ENCODE results near the gene ATL3.
"Not testable (repeated sequence)": the region's sequence is repeated elsewhere in the genome, so short reads cannot be mapped to it uniquely, and the experiment has no call there.

Gene ATL3

DNA sequence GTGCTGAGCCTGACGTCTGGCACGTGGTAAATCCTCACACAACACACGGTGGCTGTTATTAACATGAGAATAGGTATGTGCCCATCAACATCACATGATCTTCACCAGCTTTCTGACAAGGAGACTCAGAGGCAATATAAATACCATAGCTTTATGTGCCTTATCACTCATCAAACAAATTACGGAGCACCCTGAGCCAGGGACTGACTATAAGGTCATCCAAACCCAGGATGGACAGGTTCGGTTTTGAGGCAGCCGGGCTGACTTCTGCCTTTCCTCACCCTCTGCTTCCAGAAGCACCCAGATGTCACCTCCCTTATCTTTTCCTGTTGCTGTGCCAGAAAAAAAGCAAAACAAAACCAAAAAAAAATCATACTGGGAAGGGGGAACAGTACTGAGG lies 51.2 kb downstream of the ATL3 start:
- no peak for DNase-seq

DNA sequence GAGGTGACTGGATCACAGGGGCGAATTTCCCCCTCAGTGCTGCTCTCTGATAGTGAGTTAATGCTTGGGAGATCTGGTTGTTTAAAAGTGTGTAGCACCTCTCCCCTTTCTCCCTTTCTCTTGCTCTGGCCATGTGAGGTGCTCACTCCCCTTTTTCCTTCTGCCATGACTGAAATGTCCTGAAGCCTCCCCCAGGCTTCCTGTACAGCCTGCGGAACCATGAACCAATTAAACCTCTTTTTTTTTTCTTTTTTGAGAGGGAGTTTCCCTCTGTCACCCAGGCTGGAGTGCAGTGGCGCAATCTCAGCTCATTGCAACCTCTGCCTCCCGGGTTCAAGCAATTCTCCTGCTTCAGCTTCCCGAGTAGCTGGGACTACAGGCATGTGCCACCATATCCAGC lies 53.5 kb downstream of the ATL3 start:
- not testable (repeated sequence) for DNase-seq

DNA sequence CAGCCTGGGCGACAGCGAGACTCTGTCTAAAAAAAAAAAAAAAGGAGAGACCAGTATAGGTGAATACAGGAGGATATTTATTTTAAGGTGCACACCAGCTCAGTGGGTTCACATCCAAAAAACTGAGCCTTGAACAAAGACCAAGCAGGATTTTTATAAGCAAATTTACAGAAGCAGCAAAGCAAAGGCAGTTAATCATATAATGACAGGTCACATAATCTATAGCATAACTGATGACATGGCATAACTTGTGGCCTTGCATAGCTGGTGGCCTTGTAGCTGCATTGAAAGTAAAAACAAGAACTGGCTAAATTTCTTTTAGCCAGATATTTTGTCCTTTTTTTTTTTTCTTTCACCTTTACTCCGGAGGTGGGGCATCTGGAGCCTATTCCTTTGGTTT lies 54.2 kb downstream of the ATL3 start:
- DNase-seq: no peak

DNA sequence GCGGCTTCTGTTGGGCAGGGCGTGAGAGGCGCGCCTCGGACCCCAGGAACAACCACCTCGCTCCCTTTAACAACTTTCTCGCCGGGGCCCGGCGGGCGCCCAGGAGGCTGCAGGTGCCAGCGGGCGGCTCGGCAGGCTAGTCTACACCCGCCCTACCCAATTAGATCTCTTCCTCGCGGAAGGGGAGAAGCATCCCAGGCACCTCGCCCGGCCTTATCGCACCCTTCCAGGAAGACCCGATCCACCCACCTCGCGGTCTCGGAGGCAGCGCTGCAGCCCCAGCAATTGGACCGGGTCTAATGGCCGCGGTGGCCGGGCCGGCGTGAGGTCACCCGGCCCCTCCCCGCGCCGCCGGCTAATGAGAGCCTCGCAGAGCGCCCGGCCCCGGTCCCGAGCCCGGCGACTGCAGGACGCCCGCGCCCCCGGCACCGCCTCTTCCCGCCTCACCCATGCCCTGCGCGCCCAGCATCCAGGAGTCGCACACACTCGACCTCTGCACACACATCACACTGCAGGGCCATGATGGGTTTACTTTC lies 57.0 kb downstream of the ATL3 start, which contains the start of gene PLAAT3:
Gene PLAAT3 (minus strand): TSS at position 298 of the 536 bp plus-strand sequence. CDS start 419 bp downstream, outside the sequence.
- DNase-seq: peak; percentile 36 to 54

DNA sequence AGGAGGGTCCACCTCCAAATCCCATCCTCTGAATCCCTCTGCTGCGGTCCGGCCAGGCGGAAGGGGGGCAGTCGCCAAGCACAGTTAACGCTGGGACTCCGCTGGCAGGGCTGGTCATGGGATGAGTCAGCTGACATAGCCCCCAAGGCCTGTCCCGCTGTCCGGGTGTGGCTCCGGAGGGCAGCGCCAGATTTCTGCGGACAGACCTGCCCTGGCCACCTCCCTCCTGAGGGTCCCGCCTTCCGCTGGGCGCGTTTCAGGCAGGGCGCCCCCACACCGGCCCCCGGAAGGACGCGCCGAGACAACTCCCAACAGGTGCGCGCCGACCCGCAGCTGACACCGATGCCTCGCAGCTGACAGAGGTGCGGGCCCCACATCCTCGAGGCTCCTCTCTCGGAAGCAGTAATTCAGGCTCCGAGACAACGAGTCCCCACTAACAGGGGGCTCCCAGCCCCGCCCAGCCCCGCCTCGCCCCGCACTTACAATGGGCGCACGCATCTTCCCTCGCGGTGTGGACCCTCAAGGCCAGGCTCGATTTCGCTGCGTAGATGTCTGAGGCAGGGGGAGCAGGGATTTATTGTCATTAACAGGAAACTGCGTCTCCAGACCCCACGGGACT lies 57.5 kb downstream of the ATL3 start:
- peak in 1 of 2 experiments; percentile 44 for DNase-seq

DNA sequence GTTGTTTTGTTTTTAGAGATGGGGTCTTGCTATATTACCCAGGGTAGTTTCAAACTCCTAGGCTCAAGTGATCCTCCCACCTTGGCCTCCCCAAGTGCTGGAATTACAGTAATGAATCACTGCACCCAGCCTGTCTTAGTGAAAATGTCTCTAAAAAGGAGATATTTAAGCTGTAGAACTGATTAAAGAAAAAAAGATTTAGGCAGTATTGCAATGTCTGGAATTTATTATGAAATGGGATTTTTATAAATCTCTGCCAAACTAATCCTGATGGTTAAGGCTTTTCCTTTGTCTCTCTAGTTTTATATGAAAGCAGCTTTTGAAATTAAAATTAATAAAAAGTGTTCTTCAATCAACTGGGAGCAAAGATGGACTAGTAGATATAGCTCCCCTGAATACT lies 59.0 kb downstream of the ATL3 start:
- no peak for DNase-seq

DNA sequence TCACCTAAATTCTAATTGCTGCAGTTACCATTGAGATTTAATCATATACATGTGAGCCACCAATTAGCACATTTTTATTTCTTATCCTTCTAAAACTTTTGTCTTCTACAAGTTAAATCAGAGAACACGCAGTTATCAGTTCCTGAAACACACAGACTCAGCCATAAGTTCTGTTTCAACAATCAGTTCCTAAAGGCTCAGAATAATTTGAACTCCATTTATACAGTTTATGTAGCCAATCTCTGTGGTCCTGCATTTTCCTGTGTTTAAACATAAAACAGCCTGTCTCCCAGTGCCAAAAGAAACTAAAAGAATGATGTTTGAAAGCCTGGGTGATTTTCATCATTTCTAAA lies 59.8 kb downstream of the ATL3 start:
- no peak for DNase-seq

DNA sequence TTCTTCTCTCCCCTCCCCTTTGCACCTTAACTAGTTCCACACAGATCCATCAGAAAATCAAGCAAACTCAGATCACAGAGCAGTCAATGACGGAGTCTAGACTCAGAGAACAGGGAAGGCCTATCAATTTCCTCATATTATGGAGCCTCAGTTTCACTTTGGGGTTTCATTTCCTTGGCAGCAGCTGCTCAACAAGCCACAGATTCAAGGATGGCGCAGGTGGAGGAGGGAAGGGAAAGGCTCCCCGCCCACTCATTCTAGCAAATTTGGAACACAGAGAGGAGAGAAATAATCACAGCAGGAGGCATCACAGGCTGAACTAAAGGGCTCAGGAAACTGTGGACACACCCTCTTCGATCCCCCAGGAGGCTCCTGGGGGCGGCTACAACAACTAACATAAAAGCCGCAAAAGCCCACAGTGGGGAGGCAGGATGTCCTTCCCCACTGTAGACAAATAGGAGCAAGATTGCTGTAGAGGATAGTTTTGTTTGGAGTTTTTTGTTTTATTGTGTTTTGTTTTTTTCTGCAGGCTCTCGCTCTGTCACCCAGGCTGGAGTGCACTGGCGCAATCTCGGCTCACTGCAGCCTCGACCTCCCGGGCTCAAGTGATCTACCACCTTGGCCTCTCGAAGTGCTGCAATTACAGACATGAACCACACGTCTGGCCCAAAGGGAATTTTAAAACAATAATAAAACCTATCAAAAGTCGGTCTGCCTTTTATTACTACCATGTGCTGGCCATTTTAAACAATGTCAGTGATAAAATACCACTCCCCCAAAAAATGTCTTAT lies 60.4 kb downstream of the ATL3 start:
- DNase-seq: no peak

DNA sequence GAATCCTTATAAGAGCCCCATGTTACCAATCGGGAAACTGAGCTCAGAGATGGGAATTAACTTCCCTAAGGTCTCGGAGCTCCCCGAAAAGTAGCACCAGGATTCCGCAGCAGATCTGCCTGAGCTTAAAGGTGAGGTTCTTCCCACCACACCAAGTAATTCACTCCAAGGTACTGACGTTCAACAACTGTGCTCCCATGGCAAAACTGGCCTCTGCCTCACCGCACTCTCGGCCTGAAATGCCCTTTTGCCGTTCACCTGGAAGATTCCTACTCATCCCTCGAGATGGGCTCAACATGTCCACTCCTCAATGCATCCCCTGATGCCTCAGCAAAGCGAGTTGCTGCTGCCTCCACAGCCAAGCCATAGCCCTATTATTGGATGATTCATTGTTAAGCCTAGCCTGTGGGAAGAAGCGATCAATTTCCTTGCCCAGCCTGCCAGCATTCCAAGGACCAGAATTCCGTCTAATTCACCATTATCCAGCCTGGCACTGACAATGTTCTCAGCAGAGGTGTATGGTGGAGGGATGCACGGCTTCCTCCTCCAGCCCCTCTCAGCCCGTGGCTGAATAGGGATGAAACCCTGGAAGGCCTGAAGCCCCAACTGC lies 61.1 kb downstream of the ATL3 start:
- DNase-seq: no peak

DNA sequence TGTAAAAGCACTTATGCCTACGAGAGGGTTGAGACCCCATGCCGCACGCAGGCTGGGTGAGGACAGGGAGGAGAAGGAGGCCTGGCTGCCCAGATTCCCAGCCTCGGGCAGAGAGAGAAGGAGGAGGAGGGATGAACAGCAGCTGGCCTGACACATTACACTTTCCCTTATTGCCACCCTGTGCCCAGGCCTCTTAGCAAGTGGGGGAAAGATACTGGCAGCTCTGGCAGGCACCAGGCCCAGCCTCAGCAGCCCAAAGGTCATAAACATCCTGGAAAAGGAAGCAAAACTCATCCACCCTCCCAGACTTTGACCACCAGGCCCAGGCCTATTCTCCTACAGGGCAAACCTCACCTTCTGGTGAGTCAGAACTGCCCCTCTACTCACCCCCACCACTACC lies 61.6 kb downstream of the ATL3 start:
- no peak for DNase-seq

DNA sequence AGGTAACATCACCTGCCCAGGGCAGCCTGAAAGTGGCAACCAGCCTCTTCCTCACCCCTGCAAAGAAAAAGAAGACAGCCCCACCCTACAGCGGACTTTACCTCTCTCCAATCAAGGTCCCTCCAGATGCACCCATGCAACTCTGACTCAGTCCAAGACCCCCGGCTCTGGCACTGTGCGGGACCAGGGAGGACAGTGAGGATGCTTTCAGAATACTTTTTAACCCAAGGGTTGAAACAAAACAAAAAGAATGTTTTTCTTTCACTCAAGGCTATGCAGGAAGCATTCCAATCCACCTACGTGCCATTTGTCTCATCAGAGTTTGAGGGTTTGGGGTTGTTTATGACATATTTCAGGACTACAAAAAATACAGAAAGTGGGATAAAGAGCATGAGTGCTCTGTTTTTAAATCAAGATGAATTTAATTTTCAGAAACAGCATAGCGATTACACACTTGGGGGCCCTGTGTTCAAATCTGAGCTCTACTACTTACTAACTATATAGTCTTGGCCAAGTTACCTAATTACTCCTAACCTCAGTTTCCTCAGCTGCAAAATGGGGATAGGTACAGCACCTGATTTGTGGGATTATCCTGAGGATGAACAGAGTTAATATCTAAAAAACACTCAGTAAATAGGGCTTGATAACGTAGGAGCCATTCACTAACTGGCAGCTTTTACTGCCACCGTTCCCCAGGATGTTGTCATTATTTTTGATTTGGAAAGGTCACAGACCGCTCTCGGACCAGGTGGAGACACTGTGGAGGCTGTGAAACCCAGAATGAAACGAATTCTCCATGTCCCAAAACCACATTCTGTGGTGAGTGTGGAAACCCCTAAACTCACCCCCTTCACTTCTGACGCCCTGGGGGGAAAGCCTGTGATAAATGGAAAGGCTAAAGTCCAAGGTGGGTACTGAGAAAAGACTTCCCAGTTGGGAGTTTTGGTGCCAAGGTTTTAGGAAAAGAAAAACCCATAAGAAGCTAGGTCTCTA lies 62.5 kb downstream of the ATL3 start:
- DNase-seq: no peak

DNA sequence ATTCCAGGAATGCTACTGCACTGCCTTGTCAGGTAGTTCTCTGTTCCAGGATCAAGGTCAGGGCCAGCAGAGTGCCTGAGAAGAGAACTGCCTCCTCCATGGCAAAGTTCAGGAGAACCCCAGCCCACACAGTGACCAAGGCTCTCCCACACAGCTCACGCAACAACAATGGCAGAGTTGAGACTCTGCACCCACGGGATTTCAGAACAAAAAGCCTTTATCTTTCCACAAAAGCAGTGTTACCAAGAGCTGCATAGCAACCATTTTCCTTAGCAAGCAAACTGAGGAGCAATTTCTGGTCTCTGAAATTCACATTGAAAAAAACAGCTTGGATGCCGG lies 68.0 kb downstream of the ATL3 start:
- DNase-seq: peak; percentile 84 to 90

DNA sequence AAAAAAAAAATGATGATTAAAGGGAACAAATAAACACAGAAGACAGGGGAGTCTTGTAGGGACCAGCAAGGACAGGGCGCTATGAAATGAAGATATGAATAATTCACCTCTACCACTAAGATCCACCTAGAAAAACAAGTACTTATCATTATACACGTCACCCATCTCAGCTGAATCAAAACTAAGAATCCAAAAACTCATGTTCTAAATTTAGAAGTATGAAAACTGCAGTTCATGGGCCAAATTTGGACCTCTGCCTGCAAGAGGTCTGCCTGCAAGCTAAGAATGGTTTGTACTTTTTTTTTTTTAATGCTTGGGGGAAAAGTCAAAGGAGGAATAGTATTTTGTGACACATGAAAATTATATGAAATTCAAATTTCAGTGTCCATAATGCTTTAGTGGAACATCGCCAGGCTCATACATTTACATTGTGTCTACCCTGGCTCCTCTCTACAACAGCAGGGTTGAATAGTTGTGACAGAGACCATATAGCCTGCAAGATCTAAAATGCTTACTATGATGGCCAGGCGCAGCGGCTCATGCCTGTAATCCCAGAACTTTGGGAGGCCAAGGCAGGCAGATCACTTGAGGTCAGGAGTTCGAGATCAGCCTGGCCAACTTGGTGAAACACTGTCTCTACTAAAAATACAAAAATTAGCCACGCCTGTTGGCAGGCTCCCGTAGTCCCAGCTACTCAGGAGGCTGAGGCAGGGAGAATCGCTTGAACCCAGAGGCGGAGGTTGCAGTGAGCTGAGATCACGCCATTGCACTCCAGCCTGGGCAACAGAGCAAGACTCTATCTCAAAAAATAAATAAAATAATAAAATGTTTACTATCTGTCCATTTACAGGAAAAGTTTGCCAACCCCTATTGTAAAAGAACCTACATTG lies 68.6 kb downstream of the ATL3 start:
- DNase-seq: not testable (repeated sequence)

DNA sequence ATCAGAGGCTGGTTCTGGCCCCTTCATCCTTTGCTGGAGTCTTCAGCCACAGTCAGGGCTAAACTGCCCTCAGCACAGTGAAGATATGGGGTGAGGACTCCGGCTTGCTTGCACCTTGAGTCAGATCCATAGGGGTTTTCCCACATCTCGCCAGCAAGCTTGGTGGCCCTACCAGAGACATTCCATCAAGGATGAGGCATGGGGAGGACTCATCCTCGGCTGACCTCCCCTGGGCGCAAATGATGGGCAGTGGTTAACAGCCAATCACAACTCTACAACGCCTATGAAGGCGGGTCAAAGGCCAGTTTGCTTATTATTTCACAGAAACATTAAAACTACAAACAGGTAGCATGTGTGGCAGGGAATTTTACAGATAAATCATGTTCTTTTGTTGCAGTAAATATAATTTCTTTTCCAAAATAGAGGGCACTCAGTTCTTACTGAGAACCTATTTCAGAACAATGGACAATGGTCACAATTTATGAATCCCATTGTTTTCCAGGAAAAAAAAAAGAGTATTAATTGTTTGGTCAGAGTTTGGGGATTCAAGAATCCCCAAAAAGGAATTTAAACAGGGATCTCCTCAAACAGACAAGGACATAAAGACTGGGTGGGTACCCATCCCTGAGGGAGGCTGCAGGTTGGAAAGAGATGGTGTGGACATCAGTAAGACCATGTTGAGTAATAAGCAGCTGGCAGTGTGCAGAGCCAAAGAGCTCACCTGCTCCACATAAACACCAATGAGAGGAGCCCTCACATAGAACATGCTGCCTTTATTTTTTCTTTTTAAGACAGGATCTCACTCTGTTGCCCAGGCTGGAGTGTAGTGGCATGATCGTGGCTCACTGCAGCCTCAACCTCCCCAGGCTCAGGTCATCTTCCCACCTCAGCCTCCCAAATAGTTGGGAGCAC lies 71.7 kb downstream of the ATL3 start:
- DNase-seq: no peak

DNA sequence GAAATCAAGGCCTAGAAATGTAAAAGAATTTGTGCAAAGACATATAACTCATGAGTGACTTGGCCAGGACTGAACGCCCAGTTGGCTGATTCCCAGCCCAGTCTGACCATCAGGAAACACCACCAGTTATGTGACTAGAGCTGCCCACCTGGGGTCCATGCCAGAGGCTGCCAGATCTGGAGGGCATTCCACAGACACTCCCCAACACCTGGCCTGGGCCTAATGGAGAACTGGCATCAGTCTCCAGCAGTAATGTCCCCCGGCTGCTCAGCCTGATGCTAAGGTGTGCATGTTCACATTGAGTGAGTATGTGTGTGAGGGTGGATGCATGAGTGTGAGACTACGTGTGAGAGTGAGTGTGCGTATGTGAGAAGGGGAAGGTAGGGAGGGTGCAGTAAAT lies 72.6 kb downstream of the ATL3 start:
- DNase-seq: no peak

DNA sequence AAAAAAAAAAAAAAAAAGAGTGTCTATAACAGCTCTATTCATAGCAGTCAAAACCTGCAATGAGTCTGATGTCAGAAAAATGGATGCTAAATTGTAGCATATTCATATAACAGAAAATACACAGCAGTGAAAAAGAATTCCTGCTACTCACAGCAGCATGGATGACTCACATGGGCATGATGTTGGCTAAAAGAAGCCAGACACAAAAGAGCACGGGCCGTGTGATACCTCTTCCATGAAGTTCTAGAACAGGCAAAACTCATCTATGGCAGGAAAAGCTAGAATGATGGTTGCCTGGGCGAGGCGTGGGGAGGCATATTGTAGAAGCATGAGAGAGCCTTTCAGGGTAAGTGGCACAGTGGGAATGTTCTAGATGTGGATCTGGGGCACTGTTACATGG lies 75.9 kb downstream of the ATL3 start:
- DNase-seq: no peak

DNA sequence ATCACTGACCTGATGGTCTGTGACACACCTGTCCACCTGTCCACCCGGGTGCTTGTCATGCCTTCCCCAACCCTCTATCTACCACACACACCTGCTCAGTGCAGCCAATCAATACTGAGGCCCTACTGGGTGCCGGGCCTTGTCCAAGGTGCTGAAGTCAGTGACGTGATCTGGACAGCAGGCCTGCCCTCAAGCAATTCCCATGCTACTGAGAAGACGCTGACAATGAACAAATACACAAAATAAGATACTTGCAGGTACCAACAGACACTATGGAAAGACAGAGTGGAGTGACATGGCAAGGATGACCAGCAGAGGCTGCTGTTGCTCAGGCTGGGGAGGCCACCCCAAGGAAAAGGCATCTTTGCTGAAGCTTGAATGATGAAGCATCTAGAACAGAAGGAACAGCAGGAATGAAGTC lies 78.2 kb downstream of the ATL3 start:
- DNase-seq: peak in 1 of 2 experiments; percentile 39

DNA sequence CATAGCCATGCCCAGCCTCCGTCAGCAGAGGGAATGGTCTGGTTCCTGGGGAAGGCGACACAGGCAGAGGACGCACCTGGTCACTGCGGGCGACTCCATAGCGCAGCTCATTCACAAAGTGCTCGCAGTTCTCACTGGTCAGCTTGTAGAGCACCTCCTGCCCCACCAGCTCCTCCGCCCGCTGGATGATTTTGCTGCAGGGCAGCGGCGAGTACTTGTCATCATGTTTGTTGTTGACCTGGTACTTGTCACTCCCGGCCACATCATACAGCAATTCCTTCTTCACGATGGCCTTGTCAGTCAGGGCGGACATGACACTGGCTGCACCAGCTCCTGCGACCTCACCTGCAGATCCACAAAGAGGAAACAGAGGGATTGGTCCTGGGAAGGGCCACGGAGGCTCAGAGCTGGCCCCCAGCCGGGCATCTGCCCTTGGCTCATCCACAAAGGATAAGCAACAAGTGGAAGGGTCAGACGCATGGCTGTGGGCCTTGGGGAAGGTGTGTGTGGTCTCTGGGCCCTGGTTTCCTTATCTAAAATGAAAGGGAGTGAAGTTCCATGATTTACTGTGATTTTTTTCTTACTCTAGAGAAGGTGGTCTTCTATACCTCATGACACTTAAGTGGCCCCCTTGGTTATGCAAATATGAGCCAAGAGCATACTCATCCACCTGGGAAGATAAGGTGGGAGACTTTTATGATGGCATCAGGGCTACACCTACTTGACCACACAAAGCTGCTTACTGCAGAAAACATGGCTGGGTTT lies 81.0 kb downstream of the ATL3 start:
- no peak for DNase-seq

DNA sequence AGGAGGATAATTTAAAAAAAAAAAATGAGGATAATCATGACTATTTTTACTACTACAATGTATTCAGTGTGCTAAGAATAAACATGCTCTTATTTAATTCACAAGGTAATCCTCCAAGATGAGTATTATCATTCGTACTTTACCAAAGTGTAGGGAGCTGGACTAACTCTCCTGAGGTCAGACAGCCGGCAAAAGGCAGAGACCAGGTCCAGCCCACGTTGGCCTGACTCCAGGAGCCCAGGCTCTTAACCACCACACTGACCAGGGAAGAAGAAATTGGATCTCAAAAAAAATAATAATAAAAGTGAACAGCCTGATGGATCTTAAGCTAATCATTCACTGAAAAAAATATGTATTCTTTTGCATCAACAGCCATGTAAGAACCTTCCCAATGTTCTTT lies 82.2 kb downstream of the ATL3 start:
- no peak for DNase-seq

Measured in NCI-H1930 (cell line).